Esophagus squamous epithelium (tissue), 5 donors: ENCODE data around the gene MPIG6B. TPM values are rescaled to one million over a fixed set of nuclear protein-coding genes. Genes with fewer than 3 reads are reported as not detected.

Source experiments
- DNase-seq: peaks from one replicate; lab custom pipeline; 2025; lab: John Stamatoyannopoulos, UW
- H3K27ac ChIP-seq, 4 donors: fragments of 200-600 bp; sonication (generic); one replicate each; pipeline ENCODE4 v1.5.1; 2016 to 2019; ENCODE audit warnings: mild to moderate bottlenecking in 1 of 4
- H3K27me3 ChIP-seq, 4 donors: fragments of 200-600 bp; sonication (generic); 1 replicate in 3 of 4; 2 replicates in 1 of 4; pipeline versions ENCODE4 v1.5.1 to v1.6.0; 2017 to 2021; ENCODE audit warnings: antibody characterized with exemption in 1 of 4
- H3K36me3 ChIP-seq, 3 donors: fragments of 200-600 bp; sonication (generic); one replicate each; pipeline ENCODE4 v1.5.1; 2016 to 2019
- H3K4me1 ChIP-seq, 3 donors: fragments of 200-600 bp; sonication (generic); one replicate each; pipeline ENCODE4 v1.5.1; 2017 to 2019
- H3K4me3 ChIP-seq, 4 donors: fragments of 200-600 bp; sonication (generic); 1 replicate in 3 of 4; 2 replicates in 1 of 4; pipeline ENCODE4 v1.5.1; 2016 to 2019; ENCODE audit warnings: mild to moderate bottlenecking in 2 of 4, moderate library complexity in 1 of 4
- H3K9me3 ChIP-seq, 3 donors: fragments of 200-600 bp; sonication (generic); one replicate each; pipeline ENCODE4 v1.5.1; 2016 to 2019
- CTCF ChIP-seq, 6 experiments: fragments of 450-650 bp in 4 of 6; fragments of 200-600 bp in 2 of 6; sonication (generic) in 2 of 6; IDR thresholded peaks; one replicate each; pipeline ENCODE4 v1.5.1; 2016 to 2019; ENCODE audit warnings: antibody characterized with exemption in 6 of 6, mild to moderate bottlenecking in 4 of 6, moderate library complexity in 4 of 6
- POLR2A ChIP-seq, 4 donors: fragments of 450-650 bp; IDR thresholded peaks; one replicate each; pipeline ENCODE4 v1.6.1; 2017; ENCODE audit warnings: antibody characterized with exemption in 4 of 4, mild to moderate bottlenecking in 4 of 4, moderate library complexity in 3 of 4
- WGBS, 2 donors: methylation state at CpG; one replicate each; pipeline ENCODE4 v1.1.5; 2018; 5-methylcytosine and 5-hydroxymethylcytosine counted together
- intact Hi-C: fragments of 100-400 bp; cut with DNase I; formaldehyde crosslinking; loops from one replicate; pipeline ENCODE4 v1.15.0; 2022
- total RNA-seq, 4 donors: library from RNA; depleted of rRNA; stranded (reverse); fragments of >200 nt; gene quantifications; one replicate each; pipeline ENCODE4 v1.1.0, GENCODE V29; 2016
- donor health status: DM: yes; HTN: yes; CAD: no.

The MPIG6B gene
- total RNA-seq, 4 donors from 2014 or later: 0.12 to 1.4 (median 0.73) TPM

DNA sequence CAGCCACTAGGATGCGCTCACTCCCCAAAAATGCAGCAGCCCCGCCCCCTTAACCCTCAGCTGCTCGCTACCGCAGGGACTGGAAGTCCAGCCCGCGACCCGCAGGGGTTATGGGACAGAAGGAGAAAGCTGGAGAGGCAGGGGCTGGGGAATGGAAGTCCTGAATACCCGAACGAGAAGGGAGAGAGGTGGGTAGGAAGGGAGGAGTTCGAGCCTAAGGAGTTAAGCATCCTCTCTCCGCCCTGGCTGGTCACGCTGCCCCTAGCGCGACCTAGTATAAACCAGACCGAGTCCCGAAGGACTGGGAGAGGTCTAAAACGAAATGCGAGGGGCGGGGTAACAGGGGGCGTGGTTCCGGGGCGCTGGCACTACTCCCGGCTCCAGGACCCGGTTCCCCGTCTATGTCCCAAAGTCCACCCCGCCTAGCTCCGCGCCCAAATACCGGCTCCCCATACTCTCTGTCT lies 6.4 kb downstream of the MPIG6B start:
- WGBS, 2 donors: 0 to 1% methylated on average over 14 to 16 of the region's 29 CpGs

DNA sequence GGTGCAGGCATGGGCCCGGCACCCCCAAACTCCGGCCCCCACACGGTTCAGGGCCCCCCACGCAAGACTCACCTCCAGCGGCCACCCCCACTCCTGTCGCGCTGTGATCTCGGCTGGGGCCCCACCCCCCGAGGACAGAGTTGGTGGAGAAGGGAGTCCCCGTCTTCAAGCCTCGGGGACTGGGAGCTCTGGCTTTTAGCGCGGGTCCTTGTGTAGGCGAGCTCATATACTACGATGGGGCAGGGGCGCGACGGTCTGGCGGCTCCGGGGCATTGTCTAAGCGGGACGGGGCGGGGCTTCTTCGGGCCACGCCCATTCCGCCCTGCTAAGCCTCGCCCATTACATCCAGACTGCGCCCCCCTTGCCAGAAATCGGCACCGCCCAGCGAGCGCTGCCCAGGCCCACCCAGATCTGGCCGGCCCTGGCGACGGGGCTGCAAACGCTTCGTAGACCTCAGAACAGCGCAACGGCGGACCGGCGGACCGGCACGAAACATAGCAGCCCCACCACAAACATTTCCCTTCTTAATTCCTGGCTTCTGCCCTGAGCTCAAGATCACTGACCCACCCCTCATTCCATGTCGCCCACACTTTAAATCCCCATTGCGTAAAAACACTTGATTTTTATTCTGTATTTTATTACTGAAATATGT lies 6.9 kb downstream of the MPIG6B start:
- H3K4me1 ChIP-seq: peaks cover 31 to 91% (median 40%) of the 10 kb centered on the region in 3 donors
- peak in 2 of 4 donors; percentile 31 to 54 for TF ChIP-seq POLR2A (IDR thresholded peaks at IDR 0.05)
- no peak for TF ChIP-seq CTCF (IDR thresholded peaks at IDR 0.05)
- H3K4me3 ChIP-seq: peak overlapping the region; percentile 68 to 91 (median 79)
- no peaks in the 10 kb centered on the region for H3K9me3 ChIP-seq
- no peaks in the 10 kb centered on the region for H3K27me3 ChIP-seq
- intact Hi-C loops: loop anchor here (10.0 kb wide), 1 partner anchor 105 kb away; no protein-coding TSS in a partner anchor
- H3K36me3 ChIP-seq: peaks cover 27 to 67% (median 32%) of the 10 kb centered on the region in 3 donors
- DNase-seq: no peak
- peak overlapping the region; percentile 90 to 98 (median 96) for H3K27ac ChIP-seq
- 13 to 46% methylated on average over 12 to 25 of the region's 46 CpGs for WGBS, 2 donors

More for the DNA sequence above, 6.4 kb downstream of the MPIG6B start:
- peak overlapping the region; percentile 68 to 91 (median 79) for H3K4me3 ChIP-seq
- TF ChIP-seq POLR2A (IDR thresholded peaks at IDR 0.05): peak in 2 of 4 donors; percentile 10 to 36
- TF ChIP-seq CTCF (IDR thresholded peaks at IDR 0.05): peak in 2 of 6 experiments; percentile 56 to 71
- H3K4me1 ChIP-seq: peaks cover 31 to 93% (median 39%) of the 10 kb centered on the region in 3 donors
- H3K27ac ChIP-seq: peak overlapping the region; percentile 90 to 98 (median 96)
- no peaks in the 10 kb centered on the region for H3K27me3 ChIP-seq
- H3K36me3 ChIP-seq: peaks cover 27 to 67% (median 32%) of the 10 kb centered on the region in 3 donors
- no peaks in the 10 kb centered on the region for H3K9me3 ChIP-seq
- intact Hi-C loops: no loop called here
- DNase-seq: no peak

GRCh38 chr6:31730631-31731086 lies 7.5 kb downstream of the MPIG6B start:
- intact Hi-C loops: loop anchor here (10.0 kb wide), 1 partner anchor 104 kb away; no protein-coding TSS in a partner anchor
- Histone ChIP-seq H3K4me1 (peaks cover 31 to 88% (median 40%) of the 10 kb centered on the region in 3 donors), H3K4me3 (peak overlapping the region; percentile 68 to 91 (median 79))

DNA sequence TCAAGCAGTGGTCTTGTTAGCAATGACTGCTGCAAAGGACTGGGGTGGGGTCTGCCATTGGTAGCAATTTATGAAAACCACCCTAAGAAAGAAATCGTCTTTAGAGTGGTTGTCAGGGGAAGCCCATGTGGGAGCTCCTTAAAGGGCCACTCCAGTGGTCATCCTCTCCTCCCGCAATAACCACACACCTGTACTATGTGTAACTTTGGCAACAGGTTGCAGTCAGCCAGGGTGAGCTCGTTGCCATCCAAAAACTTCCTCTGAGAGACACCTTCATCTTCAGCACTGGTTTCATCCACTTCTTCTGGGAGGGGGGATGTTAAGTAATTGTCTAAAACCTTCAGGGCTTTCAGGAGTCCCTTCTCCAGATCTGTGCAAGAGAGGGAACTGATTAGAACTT lies 8.9 kb downstream of the MPIG6B start:
- H3K4me1 ChIP-seq: peaks cover 32 to 81% (median 42%) of the 10 kb centered on the region in 3 donors
- no peaks in the 10 kb centered on the region for H3K9me3 ChIP-seq
- no peaks in the 10 kb centered on the region for H3K27me3 ChIP-seq
- H3K36me3 ChIP-seq: peaks cover 27 to 56% (median 32%) of the 10 kb centered on the region in 3 donors
- TF ChIP-seq POLR2A (IDR thresholded peaks at IDR 0.05) (no peak), CTCF (IDR thresholded peaks at IDR 0.05) (no peak)
- DNase-seq: no peak
- WGBS, 2 donors: 64 to 69% methylated on average over 2 to 3 of the region's 3 CpGs
- H3K4me3 ChIP-seq: no peak overlapping the region
- intact Hi-C loops: loop anchor here (10.0 kb wide), 1 partner anchor 103 kb away; no protein-coding TSS in a partner anchor
- peak overlapping the region in 1 of 4 donors; percentile 95 for H3K27ac ChIP-seq

More at GRCh38 chr6:31730631-31731086, 7.5 kb downstream of the MPIG6B start:
- Histone ChIP-seq H3K36me3 (peaks cover 27 to 67% (median 32%) of the 10 kb centered on the region in 3 donors), H3K27ac (peak overlapping the region; percentile 90 to 98 (median 96)), H3K9me3 (no peaks in the 10 kb centered on the region), H3K27me3 (no peaks in the 10 kb centered on the region)
- DNase-seq: no peak
- no peak for TF ChIP-seq CTCF (IDR thresholded peaks at IDR 0.05)
- no peak for TF ChIP-seq POLR2A (IDR thresholded peaks at IDR 0.05)
- 67 to 82% methylated on average over 7 to 11 of the region's 11 CpGs for WGBS, 2 donors

DNA sequence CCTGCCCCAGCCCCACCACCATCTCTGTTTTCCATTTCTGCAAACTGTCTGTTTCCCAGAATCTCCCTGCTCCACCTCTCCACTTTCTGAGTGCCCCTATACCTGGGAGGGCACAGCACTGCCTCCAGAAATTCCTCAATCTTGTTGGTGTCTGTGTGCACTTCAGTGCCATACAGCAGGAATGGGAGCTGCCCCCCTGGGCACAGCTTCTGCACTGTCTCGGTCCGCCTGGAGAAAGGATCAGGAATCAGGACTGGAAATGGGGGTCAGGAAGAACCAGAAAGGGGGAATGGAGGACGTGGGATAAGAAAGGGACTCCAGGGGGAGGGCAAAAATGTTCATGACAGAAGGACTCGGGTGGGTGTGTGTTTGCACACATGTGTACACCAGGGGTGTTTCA lies 10.6 kb downstream of the MPIG6B start:
- H3K9me3 ChIP-seq: no peaks in the 10 kb centered on the region
- DNase-seq: no peak
- peak overlapping the region in 2 of 4 donors; percentile 68 to 89 for H3K4me3 ChIP-seq
- peak overlapping the region; percentile 94 to 99 (median 98) for H3K27ac ChIP-seq
- 67 to 72% methylated on average over 3 of the region's 4 CpGs for WGBS, 2 donors
- TF ChIP-seq POLR2A (IDR thresholded peaks at IDR 0.05): no peak
- TF ChIP-seq CTCF (IDR thresholded peaks at IDR 0.05): no peak
- peaks cover 27 to 41% (median 32%) of the 10 kb centered on the region in 3 donors for H3K36me3 ChIP-seq
- peaks cover 37 to 81% (median 45%) of the 10 kb centered on the region in 3 donors for H3K4me1 ChIP-seq
- intact Hi-C loops: loop anchor here (10.0 kb wide), 1 partner anchor 101 kb away; no protein-coding TSS in a partner anchor
- no peaks in the 10 kb centered on the region for H3K27me3 ChIP-seq
